ENCODE measurements around the gene SUGCT. TPM values are rescaled to one million over a fixed set of nuclear protein-coding genes. Genes with fewer than 3 reads are reported as not detected.

Gene SUGCT
- total RNA-seq, 1 experiment from 2014 or later: 5.4 TPM

GRCh38 chr7:40299097-40299496 lies 164.3 kb downstream of the SUGCT start:
- no peak overlapping the region for H2AFZ ChIP-seq (ENCODE audit: low read length)
- H3K4ac ChIP-seq (ENCODE audit: low read depth, low read length): no peak overlapping the region
- H2BK5ac ChIP-seq (ENCODE audit: insufficient read length, low read length): no peak overlapping the region
- H2BK12ac ChIP-seq (ENCODE audit: insufficient read length, low read depth, low read length): no peak overlapping the region
- H4K5ac ChIP-seq (ENCODE audit: insufficient read length, low read depth, low read length): no peak overlapping the region
- H4K20me1 ChIP-seq (ENCODE audit: control insufficient read depth, insufficient read depth, insufficient read length): no peaks in the 10 kb centered on the region
- no peak overlapping the region for H2BK15ac ChIP-seq (ENCODE audit: low read depth, low read length)
- Mint-ChIP-seq H3K27me3 (ENCODE audit: low read depth) (no peaks in the 10 kb centered on the region), H3K36me3 (ENCODE audit: insufficient read depth in 1 of 3, low read depth in 3 of 3) (no peaks in the 10 kb centered on the region), H3K27ac (peak overlapping the region in 2 of 3 experiments; percentile 8 to 78; a peak in 2 of 7 replicates), H3K4me1 (peaks cover 3 to 25% of the 10 kb centered on the region in 2 experiments), H3K9me3 (no peaks in the 10 kb centered on the region), H3K4me3 (no peak overlapping the region)
- H3K9me3 ChIP-seq (ENCODE audit: control insufficient read depth, low read depth, low read length): no peaks in the 10 kb centered on the region
- H2AK5ac ChIP-seq (ENCODE audit: insufficient read length, low read length): no peak overlapping the region
- H3K79me2 ChIP-seq (ENCODE audit: insufficient read depth, low read length): no peaks in the 10 kb centered on the region
- H3K27ac ChIP-seq (ENCODE audit: insufficient read length, low read depth, low read length): no peak overlapping the region
- WGBS (ENCODE audit: extremely low coverage, insufficient read length, low lambda C conversion rate): no CpG with 5 or more reads among the region's 4 CpGs
- no peak overlapping the region for H3K9ac ChIP-seq (ENCODE audit: extremely low read depth, insufficient read length, low read length)
- H3K23me2 ChIP-seq (ENCODE audit: insufficient read length, low read depth, low read length, poor library complexity, severe bottlenecking): no peaks in the 10 kb centered on the region
- H3K79me1 ChIP-seq (ENCODE audit: insufficient read depth, low read depth, low read length, poor library complexity, severe bottlenecking): no peaks in the 10 kb centered on the region
- H3K23ac ChIP-seq (ENCODE audit: insufficient read length, low read depth, low read length): no peak overlapping the region
- H3K14ac ChIP-seq (ENCODE audit: insufficient read depth, low read length): no peak overlapping the region
- H3T11ph ChIP-seq (ENCODE audit: low read length): no peak overlapping the region
- no peak overlapping the region for H4K8ac ChIP-seq (replicated peaks; ENCODE audit: insufficient read length, low read depth, low read length)
- H2BK120ac ChIP-seq (ENCODE audit: low read depth, low read length, poor library complexity, severe bottlenecking): no peak overlapping the region
- no peak overlapping the region for H4K91ac ChIP-seq (ENCODE audit: insufficient read length, low read depth, low read length)
- DNase-seq: peak; percentile 28
- H2BK20ac ChIP-seq (ENCODE audit: low read depth, low read length, poor library complexity, severe bottlenecking): no peak overlapping the region
- no peak overlapping the region for H3K18ac ChIP-seq (ENCODE audit: insufficient read length, low read depth, low read length)
- H3K27me3 ChIP-seq (ENCODE audit: insufficient read depth, low read length): no peaks in the 10 kb centered on the region
- no peak overlapping the region for H3K56ac ChIP-seq (ENCODE audit: insufficient read length, low read depth, low read length)
- no peaks in the 10 kb centered on the region; the same call in 1 of the 2 replicates for H3K4me1 ChIP-seq (ENCODE audit: insufficient read depth, low read length)
- TF ChIP-seq CTCF (conservative IDR thresholded peaks at IDR 0.05): no peak
- H3K4me2 ChIP-seq (ENCODE audit: insufficient read depth, insufficient read length, low read length): no peak overlapping the region
